ENCODE measurements around the gene KCTD6. TPM values are rescaled to one million over a fixed set of nuclear protein-coding genes. Genes with fewer than 3 reads are reported as not detected.

Gene KCTD6
- total RNA-seq, 1 experiment from 2014 or later = 9.9 TPM

- ChIA-PET CTCF (interaction anchor here (0.7 kb wide), 1 partner anchor 56 kb away, joined by 3 read pairs; no protein-coding TSS in a partner anchor), POLR2A (interaction anchor here (0.7 kb wide), 1 partner anchor 16 kb away, joined by 3 read pairs; no protein-coding TSS in a partner anchor)
- Mint-ChIP-seq H3K4me3 (ENCODE audit: unreplicated experiment) (no peak overlapping the region), H3K9me3 (ENCODE audit: unreplicated experiment) (no peaks in the 10 kb centered on the region), H3K27ac (ENCODE audit: low read depth, unreplicated experiment) (no peak overlapping the region), H3K36me3 (ENCODE audit: insufficient read depth, unreplicated experiment) (no peaks in the 10 kb centered on the region), H3K4me1 (ENCODE audit: insufficient read depth, unreplicated experiment) (peaks cover 6% of the 10 kb centered on the region), H3K27me3 (ENCODE audit: insufficient read depth, unreplicated experiment) (no peaks in the 10 kb centered on the region)
- DNase-seq (ENCODE audit: unreplicated experiment) = no peak
- no TSS peak for BruUV-seq (replicated peaks)
- TF ChIP-seq CTCF (IDR thresholded peaks at IDR 0.05; ENCODE audit: unreplicated experiment) = no peak
- intact Hi-C loops (cut with micrococcal nuclease) = no loop called here
These were observed 28.8 kb downstream of the KCTD6 start for GRCh38 chr3:58520403-58521335.

- ChIA-PET CTCF (interaction anchor here (1.6 kb wide), 1 partner anchor 10 kb away, joined by 6 read pairs; no protein-coding TSS in a partner anchor), POLR2A (no interaction called here)
- no peak for TF ChIP-seq CTCF (IDR thresholded peaks at IDR 0.05; ENCODE audit: unreplicated experiment)
- no peaks in the 10 kb centered on the region for H3K27me3 Mint-ChIP-seq (ENCODE audit: insufficient read depth, unreplicated experiment)
- BruUV-seq (replicated peaks) = no TSS peak
- peaks cover 12% of the 10 kb centered on the region for H3K4me1 Mint-ChIP-seq (ENCODE audit: insufficient read depth, unreplicated experiment)
- DNase-seq (ENCODE audit: unreplicated experiment) = no peak
- intact Hi-C loops (cut with micrococcal nuclease) = no loop called here
- H3K27ac Mint-ChIP-seq (ENCODE audit: low read depth, unreplicated experiment) = no peak overlapping the region
- H3K9me3 Mint-ChIP-seq (ENCODE audit: unreplicated experiment) = no peaks in the 10 kb centered on the region
- H3K4me3 Mint-ChIP-seq (ENCODE audit: unreplicated experiment) = no peak overlapping the region
- no peaks in the 10 kb centered on the region for H3K36me3 Mint-ChIP-seq (ENCODE audit: insufficient read depth, unreplicated experiment)
These were observed 29.4 kb downstream of the KCTD6 start for GRCh38 chr3:58521336-58521670.

GRCh38 chr3:58521917-58522631 is 30.2 kb downstream of the KCTD6 start:
- Mint-ChIP-seq H3K36me3 (ENCODE audit: insufficient read depth, unreplicated experiment) (no peaks in the 10 kb centered on the region), H3K9me3 (ENCODE audit: unreplicated experiment) (no peaks in the 10 kb centered on the region), H3K4me1 (ENCODE audit: insufficient read depth, unreplicated experiment) (peaks cover 20% of the 10 kb centered on the region), H3K4me3 (ENCODE audit: unreplicated experiment) (no peak overlapping the region), H3K27me3 (ENCODE audit: insufficient read depth, unreplicated experiment) (no peaks in the 10 kb centered on the region), H3K27ac (ENCODE audit: low read depth, unreplicated experiment) (no peak overlapping the region)
- no TSS peak for BruUV-seq (replicated peaks)
- POLR2A ChIA-PET = interaction anchor here (1.6 kb wide), 1 partner anchor 27 kb away, joined by 3 read pairs; no protein-coding TSS in a partner anchor
- intact Hi-C loops (cut with micrococcal nuclease) = no loop called here
- CTCF ChIA-PET = interaction anchor here (0.5 to 1.6 kb wide), 6 partner anchors 9 to 106 kb away, joined by 3 to 6 read pairs (median 4); no protein-coding TSS in a partner anchor
- no peak for DNase-seq (ENCODE audit: unreplicated experiment)
- no peak for TF ChIP-seq CTCF (IDR thresholded peaks at IDR 0.05; ENCODE audit: unreplicated experiment)

All from MCF 10A (cell line).